NT2/D1 (cell line): Measurements from ENCODE around the gene ZNF101.

ENCODE experiments used
- SUZ12 ChIP-seq: IDR thresholded peaks from 2 replicates; pipeline ENCODE4 v1.6.1; 2011; ENCODE audit not compliant: insufficient read length, insufficient read depth; ENCODE audit errors: extremely low read depth
- YY1 ChIP-seq: IDR thresholded peaks from 2 replicates; pipeline ENCODE4 v1.6.1; 2011; ENCODE audit not compliant: insufficient read length, insufficient read depth
- ZNF274 ChIP-seq: IDR thresholded peaks from 2 replicates; pipeline ENCODE4 v1.6.1; 2011; ENCODE audit warnings: mild to moderate bottlenecking, low read depth, low read length

DNA sequence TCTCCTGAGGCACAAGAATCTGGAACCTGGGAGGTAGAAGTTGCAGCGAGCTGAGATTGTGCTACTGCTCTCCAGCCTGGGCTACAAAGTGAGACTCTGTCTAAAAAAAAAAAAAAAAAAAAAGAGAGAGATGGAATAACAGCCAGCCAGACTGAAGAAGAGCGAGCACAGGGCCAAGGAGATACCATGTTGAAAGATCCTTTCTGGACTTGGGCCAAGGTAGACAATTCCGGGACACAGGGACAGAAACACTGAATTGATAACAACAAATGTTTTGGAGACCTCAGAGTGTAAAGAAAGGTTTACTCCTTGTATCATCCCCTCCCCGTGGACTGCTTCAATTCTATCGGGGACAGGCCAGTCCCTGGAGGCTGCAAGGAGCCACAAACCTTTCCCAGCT is 45.3 kb upstream of the ZNF101 start:
- no peak for TF ChIP-seq ZNF274
- no peak for TF ChIP-seq YY1
- no peak for TF ChIP-seq SUZ12
